Kidney glomerular epithelial cell (primary cell): Measurements from ENCODE around the gene TICRR.
A peak's percentile ranks its signal among the peaks of the same experiment; 100 is the strongest.
"Not testable (repeated sequence)": the region's sequence is repeated elsewhere in the genome, so short reads cannot be mapped to it uniquely, and the experiment has no call there.

Experiments used
- DNase-seq: peaks from one replicate; lab custom pipeline; 2025; lab: John Stamatoyannopoulos, UW

TICRR gene, protein sequence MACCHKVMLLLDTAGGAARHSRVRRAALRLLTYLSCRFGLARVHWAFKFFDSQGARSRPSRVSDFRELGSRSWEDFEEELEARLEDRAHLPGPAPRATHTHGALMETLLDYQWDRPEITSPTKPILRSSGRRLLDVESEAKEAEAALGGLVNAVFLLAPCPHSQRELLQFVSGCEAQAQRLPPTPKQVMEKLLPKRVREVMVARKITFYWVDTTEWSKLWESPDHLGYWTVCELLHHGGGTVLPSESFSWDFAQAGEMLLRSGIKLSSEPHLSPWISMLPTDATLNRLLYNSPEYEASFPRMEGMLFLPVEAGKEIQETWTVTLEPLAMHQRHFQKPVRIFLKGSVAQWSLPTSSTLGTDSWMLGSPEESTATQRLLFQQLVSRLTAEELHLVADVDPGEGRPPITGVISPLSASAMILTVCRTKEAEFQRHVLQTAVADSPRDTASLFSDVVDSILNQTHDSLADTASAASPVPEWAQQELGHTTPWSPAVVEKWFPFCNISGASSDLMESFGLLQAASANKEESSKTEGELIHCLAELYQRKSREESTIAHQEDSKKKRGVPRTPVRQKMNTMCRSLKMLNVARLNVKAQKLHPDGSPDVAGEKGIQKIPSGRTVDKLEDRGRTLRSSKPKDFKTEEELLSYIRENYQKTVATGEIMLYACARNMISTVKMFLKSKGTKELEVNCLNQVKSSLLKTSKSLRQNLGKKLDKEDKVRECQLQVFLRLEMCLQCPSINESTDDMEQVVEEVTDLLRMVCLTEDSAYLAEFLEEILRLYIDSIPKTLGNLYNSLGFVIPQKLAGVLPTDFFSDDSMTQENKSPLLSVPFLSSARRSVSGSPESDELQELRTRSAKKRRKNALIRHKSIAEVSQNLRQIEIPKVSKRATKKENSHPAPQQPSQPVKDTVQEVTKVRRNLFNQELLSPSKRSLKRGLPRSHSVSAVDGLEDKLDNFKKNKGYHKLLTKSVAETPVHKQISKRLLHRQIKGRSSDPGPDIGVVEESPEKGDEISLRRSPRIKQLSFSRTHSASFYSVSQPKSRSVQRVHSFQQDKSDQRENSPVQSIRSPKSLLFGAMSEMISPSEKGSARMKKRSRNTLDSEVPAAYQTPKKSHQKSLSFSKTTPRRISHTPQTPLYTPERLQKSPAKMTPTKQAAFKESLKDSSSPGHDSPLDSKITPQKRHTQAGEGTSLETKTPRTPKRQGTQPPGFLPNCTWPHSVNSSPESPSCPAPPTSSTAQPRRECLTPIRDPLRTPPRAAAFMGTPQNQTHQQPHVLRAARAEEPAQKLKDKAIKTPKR (N-terminal part only)

GRCh38 chr15:89575146-89575655, at the start of gene TICRR:
Gene TICRR (plus strand): TSS chr15:89575469. CDS start chr15:89575587, 118 bp downstream.
- peak; percentile 100 for DNase-seq

DNA sequence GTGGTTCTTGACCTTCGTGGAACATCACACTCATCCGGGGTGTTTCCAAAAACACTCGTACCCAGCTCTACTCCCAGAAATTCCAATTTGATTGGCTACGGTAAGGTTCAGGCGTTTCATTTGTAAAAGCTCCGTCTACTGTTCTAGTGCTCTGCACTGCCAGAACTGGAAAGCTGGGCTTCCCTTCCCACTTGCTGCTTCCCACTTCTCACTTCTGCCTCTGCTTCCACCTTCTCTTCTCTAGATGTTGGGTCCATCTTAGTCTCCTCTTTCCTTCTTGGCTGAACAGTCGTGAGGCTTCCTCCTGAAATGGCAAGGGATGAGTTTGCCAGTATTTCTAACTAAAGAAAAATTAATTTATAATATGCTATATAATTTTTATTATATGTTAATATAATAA, 49.1 kb upstream of the TICRR start:
- DNase-seq = no peak

DNA sequence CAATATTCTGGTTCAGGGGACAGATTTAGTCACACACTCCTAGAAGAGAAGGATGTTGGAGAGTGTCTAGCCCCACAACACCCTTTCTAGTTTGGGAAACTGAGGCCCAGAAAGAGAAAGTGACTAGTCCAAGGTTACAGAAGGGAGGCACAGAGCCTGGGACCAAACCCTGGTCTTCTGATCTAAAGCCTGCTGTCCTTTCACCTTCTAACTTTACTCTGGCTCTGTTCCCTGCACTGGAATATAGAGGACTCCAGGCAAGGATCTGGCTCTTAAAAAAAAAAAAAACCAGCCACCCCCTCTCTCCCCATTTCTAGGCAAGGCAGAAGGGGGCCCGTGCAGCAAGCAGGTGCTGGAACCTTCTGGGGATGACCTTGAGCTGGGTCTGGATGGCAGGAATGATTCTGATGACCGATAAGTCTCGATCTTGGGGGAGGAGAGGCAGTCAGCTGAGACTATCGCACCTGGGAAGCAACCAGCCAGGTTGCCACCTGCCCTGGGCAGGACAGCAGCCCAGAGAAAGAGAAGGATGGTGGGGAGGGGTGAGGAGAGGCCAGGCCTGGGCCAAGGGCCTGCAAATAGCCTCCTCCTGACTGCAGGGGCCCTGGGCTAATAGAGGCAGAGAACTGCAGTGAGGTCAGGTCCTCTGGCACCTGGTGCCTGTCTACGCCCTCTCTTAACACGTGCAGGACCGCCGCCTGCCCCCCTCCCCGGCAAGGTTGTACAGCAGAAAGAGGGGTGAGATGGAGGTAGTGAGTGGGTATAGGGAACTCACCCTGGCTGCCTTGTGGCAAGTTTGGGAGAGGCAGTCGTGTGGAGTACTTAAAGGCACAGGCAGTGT, 48.4 kb upstream of the TICRR start:
- no peak for DNase-seq

DNA sequence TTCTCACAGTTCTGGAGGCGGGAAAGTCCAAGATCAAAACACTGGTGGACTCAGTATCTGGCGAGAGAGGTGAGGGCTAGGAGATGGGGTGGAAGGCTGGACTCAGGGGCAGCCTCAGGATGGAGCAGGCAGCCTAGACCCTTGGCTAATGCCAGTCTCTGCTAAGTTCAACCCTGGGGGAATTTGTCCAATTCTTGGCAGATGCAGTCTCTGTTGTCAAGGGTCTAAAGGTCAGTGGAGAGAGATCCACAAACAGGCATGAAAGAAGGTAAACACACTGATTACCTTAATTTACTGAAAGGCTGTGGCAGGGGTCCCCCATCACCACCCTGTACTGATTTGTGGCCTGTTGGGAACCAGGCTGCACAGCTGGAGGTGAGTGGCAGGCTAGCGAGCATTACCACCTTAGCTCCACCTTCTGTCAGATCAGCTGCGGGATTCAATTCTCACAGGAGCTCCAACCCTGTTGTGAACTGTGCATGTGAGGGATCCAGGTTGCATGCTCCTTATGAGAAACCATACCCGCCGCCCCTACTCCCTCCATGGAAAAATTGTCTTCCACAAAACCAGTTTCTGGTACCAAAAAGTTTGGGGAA, 46.4 kb upstream of the TICRR start:
- no peak for DNase-seq

- no peak for DNase-seq
These were observed 44.3 kb upstream of the TICRR start for GRCh38 chr15:89530976-89531375.

DNA sequence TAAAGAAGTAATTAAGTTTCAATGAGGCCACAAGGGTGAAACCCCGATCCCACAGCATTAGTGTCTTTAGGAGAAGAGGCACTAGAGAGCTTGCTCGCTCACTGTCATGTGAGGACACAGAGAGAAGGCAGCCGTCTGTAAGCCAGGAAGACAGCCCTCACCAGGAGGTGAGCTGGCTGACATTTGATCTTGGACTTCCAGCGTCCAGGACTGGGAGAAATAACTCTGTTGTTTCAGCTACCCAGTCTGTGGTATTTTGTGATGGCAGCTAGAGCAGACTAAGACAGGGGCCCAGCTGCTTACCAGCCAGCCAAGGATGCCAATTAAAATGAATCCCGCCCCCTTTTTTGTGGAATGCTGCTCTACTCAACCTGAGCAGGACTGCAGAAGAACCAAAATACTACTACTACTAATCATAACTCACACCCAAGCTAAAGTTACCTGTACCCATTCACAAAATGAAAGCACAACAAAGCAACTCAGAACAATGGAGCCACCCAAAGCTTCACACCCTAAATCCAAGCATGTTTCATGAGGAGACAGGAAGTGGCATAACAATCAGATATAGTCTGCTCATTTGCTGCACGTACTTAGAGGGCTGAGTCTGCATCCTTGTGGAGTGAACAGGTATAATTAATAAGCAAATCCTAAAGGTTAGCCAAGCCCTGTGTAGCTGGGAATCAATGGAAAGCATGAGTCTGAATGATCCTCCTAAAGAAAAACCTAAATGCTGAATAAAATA, 43.3 kb upstream of the TICRR start:
- no peak for DNase-seq

- no peak for DNase-seq
These were observed 41.3 kb upstream of the TICRR start for GRCh38 chr15:89533861-89534544.

DNA sequence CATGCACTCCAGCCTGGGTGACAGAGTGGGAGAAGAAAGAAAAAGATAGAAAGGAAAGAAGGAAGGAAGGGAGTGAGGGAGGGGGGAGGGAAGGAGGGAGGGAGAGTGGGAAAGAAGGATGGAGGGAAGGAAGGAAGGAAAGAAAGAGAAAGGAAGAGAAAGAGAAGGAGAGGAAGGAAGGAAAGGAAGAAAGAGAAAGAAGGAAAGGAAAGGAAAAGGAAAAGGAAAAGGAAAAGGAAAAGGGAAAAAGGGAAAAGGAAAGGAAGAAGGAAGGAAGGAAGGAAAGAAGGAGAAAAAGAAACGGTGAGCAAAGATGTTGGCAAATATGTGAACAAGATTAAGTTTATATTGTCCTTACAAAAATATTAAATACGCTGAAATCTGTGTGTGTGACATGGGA, 36.2 kb upstream of the TICRR start:
- DNase-seq = no peak

DNA sequence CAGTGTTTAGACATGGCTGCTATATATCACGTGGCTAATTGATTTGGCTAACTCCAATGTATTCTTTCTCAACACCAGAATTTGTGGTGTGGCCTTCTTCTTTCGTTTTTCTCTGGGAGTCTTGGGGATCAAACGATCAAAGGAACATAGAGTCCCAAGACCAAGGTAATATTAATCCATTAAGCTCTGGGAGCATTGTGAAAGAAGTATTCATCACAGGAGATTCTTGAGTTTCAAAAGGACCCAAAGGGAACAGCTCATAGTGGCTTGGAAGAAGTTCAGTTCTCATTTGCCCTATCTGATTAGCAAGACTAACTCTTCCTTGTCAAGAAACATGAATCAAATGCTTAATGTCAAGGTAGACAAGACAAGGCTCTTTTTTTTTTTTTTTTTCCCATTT, 32.9 kb upstream of the TICRR start:
- no peak for DNase-seq

DNA sequence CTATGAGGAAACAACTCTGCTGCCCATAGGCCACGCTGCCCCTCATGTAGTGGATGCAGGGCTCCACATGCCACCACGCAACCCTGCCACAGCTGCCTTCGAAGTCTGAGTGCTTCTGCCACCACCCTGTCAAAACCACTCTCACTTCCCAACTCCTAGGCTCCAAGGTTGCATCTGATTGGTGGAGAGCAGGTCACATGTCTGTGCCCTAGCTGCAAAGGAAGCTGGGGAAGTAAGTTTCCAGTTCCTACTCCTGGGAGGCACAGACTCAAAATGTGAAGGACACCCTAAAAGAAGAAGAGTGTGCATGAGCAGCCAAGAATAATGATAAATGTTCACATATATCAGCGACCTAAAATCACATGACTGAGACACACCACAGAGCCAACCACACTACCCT, 31.9 kb upstream of the TICRR start:
- no peak for DNase-seq

- not testable (repeated sequence) for DNase-seq
These were observed 26.1 kb upstream of the TICRR start for GRCh38 chr15:89549138-89549537.

- DNase-seq = no peak
These were observed 24.8 kb upstream of the TICRR start for GRCh38 chr15:89550427-89550826.

GRCh38 chr15:89551550-89551949, 23.7 kb upstream of the TICRR start:
- DNase-seq = no peak

DNA sequence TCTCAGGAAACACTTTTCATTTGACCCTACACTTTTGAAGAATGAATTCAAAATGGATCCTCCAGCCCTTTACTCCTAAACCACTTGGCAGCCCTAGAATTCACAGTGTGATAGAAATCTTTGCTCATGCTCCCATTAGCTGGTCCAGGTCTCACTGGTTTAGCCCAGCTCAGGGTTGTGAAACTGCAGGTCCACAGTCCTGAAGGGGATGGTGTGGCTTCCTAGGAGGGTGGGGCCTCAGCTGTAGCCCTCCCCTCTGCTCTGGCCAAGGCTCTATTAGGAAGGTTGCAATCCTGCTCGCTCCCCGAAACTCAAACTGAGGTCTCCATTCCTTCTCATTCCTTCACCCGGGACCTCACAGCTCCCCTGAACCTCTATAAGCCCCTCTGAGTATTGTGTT, 21.6 kb upstream of the TICRR start:
- DNase-seq = no peak

DNA sequence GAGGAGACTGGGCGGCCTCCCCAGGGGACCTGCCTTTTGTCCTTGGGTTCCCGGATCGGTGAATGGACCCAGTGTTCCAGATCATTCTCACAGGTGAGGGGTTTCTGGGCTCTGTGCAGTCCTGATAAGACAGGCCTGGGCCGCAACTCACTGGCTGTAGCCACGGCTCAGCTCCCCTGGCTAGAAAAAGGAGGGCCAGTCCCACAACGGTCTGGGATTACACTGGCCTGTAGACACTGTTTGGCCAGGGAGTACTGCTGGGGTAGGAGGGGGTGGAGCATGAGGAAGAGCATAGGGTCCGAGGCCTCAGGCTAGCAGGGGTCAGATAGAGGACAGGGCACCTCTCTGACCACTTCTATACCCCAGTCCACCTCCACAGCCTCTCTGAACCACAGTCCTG, 21.0 kb upstream of the TICRR start:
- no peak for DNase-seq

DNA sequence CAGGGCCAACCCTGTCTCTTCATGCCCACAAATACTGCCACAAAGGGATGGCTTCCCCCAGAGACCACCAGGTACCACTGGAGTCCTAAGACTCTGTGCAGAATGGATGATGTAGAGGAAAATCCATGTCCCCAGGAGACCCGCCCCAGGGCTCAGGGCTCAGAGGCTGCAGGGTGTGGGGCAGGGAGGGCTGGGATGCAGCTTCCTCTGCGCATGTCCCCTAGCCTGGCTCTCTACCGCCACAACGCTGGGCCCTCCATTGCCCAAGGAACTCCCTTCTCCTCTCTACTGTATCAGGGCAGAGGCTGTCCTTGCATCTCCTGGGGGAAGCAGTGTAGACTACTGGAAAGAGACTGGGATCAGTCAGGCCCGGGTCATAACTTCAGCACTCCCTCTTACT, 19.5 kb upstream of the TICRR start:
- no peak for DNase-seq

DNA sequence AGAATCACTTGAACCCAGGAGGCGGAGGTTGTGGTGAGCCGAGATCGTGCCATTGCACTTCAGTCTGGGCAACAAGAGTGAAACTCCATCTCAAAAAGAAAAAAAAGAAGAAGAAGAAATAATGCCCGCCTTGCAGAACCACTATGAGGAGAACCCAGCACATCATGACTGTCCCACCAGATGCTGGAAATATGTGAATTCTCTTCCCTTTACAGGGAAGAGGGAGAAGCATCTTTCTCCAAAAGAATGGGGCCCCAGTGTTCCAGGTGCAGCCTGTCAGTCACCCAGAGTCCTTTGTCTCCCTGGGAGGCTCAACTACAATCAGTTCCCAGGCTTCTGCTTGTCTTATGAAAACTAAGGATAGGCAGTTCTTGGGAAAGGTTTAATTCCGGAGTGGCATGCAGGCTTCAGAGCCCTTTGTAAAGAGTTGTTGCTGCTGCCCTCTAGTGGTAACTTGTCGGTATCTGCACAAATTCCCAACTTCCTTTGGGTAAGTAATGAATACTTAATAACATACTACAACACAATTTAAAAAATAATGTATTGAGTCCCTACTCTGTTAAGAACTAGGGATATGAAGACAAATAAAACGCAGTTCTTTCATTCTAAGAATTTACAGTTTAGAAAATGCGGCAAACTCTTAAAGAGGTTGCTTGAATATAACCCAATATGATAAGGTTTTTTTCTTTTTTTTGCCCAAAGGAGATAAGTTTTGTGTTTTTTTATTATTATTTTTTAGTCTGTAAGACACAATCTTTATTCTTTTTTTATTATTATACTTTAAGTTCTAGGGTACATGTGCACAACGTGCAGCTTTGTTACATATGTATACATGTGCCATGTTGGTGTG, 18.6 kb upstream of the TICRR start:
- peak; percentile 59 for DNase-seq

GRCh38 chr15:89559769-89560264, 15.5 kb upstream of the TICRR start:
- no peak for DNase-seq
